A673 (cell line): ENCODE results near the gene COL5A2.

Source experiments
- CTCF ChIP-seq: fragments of 300-800, 200-600 bp; sonication (generic); conservative IDR thresholded peaks from 2 replicates; pipeline ENCODE4 v1.5.1; 2017; ENCODE audit warnings: low read depth, mild to moderate bottlenecking, antibody characterized with exemption, low read length, moderate library complexity, mixed read lengths
- EZH2 ChIP-seq: fragments of 200-600 bp; sonication (generic); IDR thresholded peaks from 2 replicates; pipeline ENCODE4 v1.6.1; 2017; ENCODE audit warnings: borderline replicate concordance, low read depth, mild to moderate bottlenecking, mixed read lengths, antibody characterized with exemption, low read length; ENCODE audit not compliant: poor library complexity, severe bottlenecking

- TF ChIP-seq CTCF (no peak), EZH2 (no peak)
Measured at GRCh38 chr2:189147989-189148388, 31.6 kb downstream of the COL5A2 start.
